ENCODE results near the gene IGSF9.

IGSF9 gene

GRCh38 chr1:159945483-159946241, at the start of gene IGSF9:
TSS of gene IGSF9 (minus strand) at chr1:159945613. CDS start at chr1:159943454, 2,159 bp downstream.
- peak in 2 of 3 donors; percentile 27 to 31 for DNase-seq (ENCODE audit: low read depth in 3 of 3)

DNA sequence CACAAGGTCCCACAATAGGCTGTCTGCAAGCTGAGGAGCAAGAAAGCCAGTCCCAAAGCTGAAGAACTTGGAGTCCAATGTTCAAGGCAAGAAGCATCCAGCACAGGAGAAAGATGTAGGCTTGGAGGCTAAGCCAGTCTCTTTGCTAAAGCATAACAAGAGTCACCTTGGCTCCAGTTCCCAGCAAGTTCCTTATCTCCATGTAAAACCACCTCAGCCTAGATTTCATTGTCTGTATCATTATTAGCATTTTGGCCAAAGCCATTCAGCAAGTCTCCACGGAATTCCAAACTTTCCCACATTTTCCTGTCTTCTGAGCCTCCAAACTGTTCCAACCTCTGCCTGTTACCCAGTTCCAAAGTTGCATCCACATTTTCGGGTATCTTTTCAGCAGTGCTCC, 49.5 kb upstream of the IGSF9 start:
- DNase-seq (ENCODE audit: low read depth in 3 of 3) = no peak

GRCh38 chr1:159993911-159994310, 48.5 kb upstream of the IGSF9 start:
- DNase-seq (ENCODE audit: low read depth in 3 of 3) = no peak

- no peak for DNase-seq (ENCODE audit: low read depth in 3 of 3)
Measured at GRCh38 chr1:159992161-159992560, 46.7 kb upstream of the IGSF9 start.

DNA sequence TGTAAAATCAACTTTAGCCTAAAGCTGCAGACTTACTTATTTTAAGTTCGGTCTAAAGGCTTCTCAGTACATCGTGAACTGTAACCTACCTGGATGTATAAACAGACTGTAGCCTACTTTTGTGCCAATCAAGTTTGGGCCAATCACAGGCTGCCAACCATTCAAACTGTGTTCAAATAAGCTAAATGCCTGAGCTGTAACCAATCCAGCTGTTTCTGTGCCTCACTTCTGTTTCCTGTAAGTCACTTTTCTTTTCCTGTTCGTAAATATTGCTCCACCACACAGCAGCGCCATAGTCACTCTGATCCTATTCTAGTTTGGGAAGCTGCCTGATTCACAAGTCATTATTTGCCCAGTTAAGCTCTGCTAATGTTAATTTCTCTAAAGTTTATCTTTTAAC, 46.1 kb upstream of the IGSF9 start:
- DNase-seq (ENCODE audit: low read depth in 3 of 3) = no peak

GRCh38 chr1:159990005-159990404, 44.6 kb upstream of the IGSF9 start:
- no peak for DNase-seq (ENCODE audit: low read depth in 3 of 3)

DNA sequence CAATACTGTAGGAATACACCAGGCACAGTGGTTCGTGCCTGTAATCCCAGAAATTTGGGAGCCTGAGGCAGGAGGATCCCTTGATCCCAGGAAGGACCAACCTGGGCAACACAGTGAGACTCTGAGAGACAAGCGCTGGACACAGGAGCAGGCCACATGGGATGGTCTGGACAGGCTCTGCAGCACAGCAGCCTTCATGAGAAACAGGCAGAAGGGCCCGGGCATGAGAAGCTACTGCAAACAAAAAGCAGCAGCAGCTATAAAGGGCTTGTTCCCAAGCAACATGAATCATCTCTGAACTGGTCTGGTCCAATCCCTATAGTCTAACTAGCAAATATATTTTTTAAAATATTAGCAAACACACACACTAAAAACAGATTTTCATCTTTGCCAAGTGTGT, 44.2 kb upstream of the IGSF9 start:
- DNase-seq (ENCODE audit: low read depth in 3 of 3) = no peak

DNA sequence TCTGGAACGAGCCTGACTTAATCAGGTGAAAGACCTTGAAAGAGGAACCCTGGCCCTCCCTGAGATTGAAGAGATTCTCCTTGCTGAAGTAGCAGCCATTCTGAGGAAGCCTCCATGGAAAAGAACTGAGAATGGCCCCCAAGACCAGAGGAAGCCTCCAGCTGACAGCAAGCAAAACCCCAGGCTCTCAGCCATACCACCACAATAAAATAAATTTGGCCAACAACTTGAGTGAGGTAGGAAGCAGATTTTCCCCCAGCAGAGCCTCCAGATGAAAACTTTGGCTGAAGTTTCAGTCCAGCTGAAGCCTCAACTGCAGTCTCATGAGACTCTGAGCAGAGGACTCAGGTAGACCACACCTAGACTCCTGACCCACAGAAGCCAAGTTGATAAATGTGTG, 42.6 kb upstream of the IGSF9 start:
- no peak for DNase-seq (ENCODE audit: low read depth in 3 of 3)

DNA sequence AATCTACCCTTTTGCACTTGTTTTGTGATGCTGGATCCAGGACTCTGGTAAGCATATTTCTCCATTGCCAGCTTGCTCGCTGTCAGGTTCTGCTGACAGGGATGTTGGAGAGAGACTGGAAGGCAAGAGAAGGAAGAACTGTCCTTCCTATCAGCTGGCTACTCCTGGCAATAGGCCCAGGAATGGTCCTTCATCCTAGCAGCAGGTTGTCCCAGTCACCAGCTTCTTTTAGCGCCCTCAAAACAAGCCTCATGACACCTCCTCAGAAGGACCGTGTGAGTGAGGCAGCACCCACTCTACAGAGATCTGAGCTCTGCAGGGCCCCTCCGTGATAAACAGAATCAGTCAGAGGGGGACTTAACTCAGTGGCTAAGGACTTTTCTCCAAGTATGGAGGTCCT, 41.8 kb upstream of the IGSF9 start:
- DNase-seq (ENCODE audit: low read depth in 3 of 3) = no peak

- DNase-seq (ENCODE audit: low read depth in 3 of 3) = no peak
Measured at GRCh38 chr1:159986531-159986930, 41.1 kb upstream of the IGSF9 start.

- DNase-seq (ENCODE audit: low read depth in 3 of 3) = no peak
Measured at GRCh38 chr1:159986093-159986492, 40.7 kb upstream of the IGSF9 start.

GRCh38 chr1:159985473-159985872, 40.1 kb upstream of the IGSF9 start:
- no peak for DNase-seq (ENCODE audit: low read depth in 3 of 3)

DNA sequence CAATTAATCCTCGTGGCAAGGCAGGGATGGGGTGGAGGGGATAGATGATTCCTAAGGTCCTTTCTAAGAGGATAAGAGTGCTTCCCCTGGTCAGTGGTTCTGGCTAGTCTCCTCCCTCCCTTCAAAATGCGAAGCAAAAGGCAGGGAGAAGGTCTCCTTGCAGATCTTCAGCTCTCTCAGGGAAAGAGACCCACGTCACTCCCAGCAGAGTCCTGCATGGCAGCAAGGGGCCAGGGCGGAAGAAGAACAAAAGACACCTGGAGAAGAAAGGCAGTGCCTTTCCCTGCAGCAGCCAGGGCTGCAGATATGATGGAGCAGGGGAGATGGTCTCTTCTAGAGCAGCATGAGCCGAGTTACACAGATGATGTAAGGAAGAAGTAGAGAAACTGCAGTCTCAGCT, 38.3 kb upstream of the IGSF9 start:
- no peak for DNase-seq (ENCODE audit: low read depth in 3 of 3)

DNA sequence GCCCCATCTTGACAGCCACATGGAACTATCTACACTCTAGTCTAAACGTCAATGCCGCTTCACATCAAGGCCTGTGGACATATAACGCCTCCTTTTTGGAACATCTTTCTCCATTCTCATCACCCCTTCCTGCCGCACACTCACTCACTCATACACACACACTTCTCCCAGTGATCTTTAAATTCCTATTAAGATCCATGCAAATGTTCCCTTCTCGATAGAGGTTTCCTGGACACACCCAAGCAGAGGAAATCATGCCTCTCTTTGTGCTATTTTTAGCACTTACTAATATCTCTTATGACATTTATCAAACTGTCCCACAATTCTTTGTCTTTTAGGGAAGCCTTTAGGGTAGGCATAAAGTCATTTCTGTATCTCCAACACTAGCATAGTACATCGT, 36.9 kb upstream of the IGSF9 start:
- no peak for DNase-seq (ENCODE audit: low read depth in 3 of 3)

GRCh38 chr1:159981351-159982055, 36.1 kb upstream of the IGSF9 start:
- no peak for DNase-seq (ENCODE audit: low read depth in 3 of 3)

DNA sequence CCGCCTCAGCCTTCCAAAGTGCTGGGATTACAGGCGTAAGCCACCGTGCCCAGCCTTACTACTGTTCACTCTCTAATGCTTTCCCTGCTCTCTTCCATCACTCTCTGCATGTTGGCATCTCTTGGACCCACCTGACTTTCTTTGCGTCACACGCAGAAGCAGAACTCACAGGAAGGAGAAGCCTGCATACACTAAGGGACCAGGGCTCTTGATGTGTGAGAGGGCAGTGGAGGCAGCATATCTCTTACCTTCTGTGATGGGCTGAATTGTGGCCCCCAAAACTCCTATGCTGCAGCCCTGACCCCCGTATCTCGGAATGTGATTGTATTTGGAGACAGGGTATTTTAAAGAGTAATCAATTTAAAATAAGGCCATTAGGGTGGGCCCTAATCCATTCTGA, 35.4 kb upstream of the IGSF9 start:
- no peak for DNase-seq (ENCODE audit: low read depth in 3 of 3)

- DNase-seq (ENCODE audit: low read depth in 3 of 3) = no peak
Measured at GRCh38 chr1:159980076-159980475, 34.7 kb upstream of the IGSF9 start.

GRCh38 chr1:159979257-159979656, 33.8 kb upstream of the IGSF9 start:
- no peak for DNase-seq (ENCODE audit: low read depth in 3 of 3)

GRCh38 chr1:159978107-159978398, 32.6 kb upstream of the IGSF9 start:
- no peak for DNase-seq (ENCODE audit: low read depth in 3 of 3)

GRCh38 chr1:159977364-159978106, 32.1 kb upstream of the IGSF9 start:
- DNase-seq (ENCODE audit: low read depth in 3 of 3) = no peak

DNA sequence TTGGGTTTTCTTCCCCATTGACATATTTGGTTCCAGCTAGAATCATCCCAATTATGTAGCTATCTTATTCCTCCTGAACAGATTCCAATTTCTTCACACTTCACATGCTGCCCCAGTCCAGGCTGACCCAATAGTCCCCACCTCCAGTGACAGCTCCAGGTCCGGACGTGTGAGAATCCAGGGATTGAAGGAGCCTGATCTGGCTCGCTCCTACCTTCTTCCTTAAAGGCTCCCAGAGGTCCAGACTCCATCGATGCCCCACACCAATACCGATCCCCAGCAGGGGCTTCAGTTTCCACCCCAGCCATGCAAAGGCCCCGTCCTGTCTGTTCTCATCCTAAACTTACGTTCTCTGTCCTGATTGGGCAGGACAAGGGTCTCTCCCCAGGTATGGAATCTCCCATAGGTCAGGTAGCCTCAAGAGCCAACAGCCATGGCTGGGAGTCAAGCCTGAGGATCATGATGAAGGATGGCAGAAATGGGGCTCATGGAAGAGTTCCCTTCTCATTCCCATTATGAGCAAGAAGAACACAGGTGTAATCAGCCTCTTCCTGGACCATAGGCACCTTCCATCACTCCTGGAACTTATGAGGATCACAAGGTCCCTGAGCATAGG, 29.0 kb upstream of the IGSF9 start:
- no peak for DNase-seq (ENCODE audit: low read depth in 3 of 3)

- no peak for DNase-seq (ENCODE audit: low read depth in 3 of 3)
Measured at GRCh38 chr1:159973350-159973940, 28.0 kb upstream of the IGSF9 start.
